Natural killer cell (primary cell): ENCODE data around the gene HPF1. TPM values are rescaled to one million over a fixed set of nuclear protein-coding genes. Genes with fewer than 3 reads are reported as not detected.
"Not testable (repeated sequence)": the region's sequence is repeated elsewhere in the genome, so short reads cannot be mapped to it uniquely, and the experiment has no call there.

Source experiments
- ATAC-seq, 3 donors: fragments of 150-1000 bp in 2 of 3; fragments of 200-7000 bp in 1 of 3; cut with Tn5 transposase; 1 replicate in 1 of 3; 2 replicates in 2 of 3; pipeline ENCODE4 v1.10.0; 2021; ENCODE audit warnings: mild to moderate bottlenecking in 2 of 3, moderate library complexity in 2 of 3
- DNase-seq, 2 donors: peaks; one replicate each; pipeline versions ENCODE4 v3.0.0 to v3.0.0-alpha.2; 2013 to 2021; ENCODE audit warnings: mixed read lengths in 1 of 2
- H3K27ac ChIP-seq: one replicate; pipeline ENCODE4 v1.5.1; 2013; ENCODE audit warnings: mild to moderate bottlenecking, low read length
- H3K27me3 ChIP-seq: one replicate; pipeline ENCODE4 v1.6.1; 2013; ENCODE audit warnings: low read length; ENCODE audit not compliant: control insufficient read depth, insufficient read depth
- H3K36me3 ChIP-seq: one replicate; pipeline ENCODE4 v1.6.1; 2013; ENCODE audit warnings: low read length; ENCODE audit not compliant: control insufficient read depth, insufficient read depth
- H3K4me1 ChIP-seq: one replicate; pipeline ENCODE4 v1.6.1; 2013; ENCODE audit warnings: low read length; ENCODE audit not compliant: control insufficient read depth, insufficient read depth
- H3K4me3 ChIP-seq: one replicate; pipeline ENCODE4 v1.5.1; 2013; ENCODE audit warnings: low read length
- H3K9me3 ChIP-seq: one replicate; pipeline ENCODE4 v1.6.1; 2013; ENCODE audit warnings: low read length; ENCODE audit not compliant: control insufficient read depth, insufficient read depth
- H3K27ac Mint-ChIP-seq, 2 donors: one replicate each; pipeline ENCODE4 v1.8.0; 2022; ENCODE audit warnings: mild to moderate bottlenecking in 2 of 2, mixed read lengths in 2 of 2, moderate library complexity in 1 of 2
- H3K27me3 Mint-ChIP-seq, 2 donors: one replicate each; pipeline ENCODE4 v1.8.0; 2022; ENCODE audit warnings: low read depth in 2 of 2, mixed read lengths in 2 of 2
- H3K36me3 Mint-ChIP-seq: one replicate; pipeline ENCODE4 v1.8.0; 2022; ENCODE audit warnings: mixed read lengths
- H3K4me1 Mint-ChIP-seq, 2 donors: one replicate each; pipeline ENCODE4 v1.8.0; 2022; ENCODE audit warnings: mixed read lengths in 2 of 2
- H3K4me3 Mint-ChIP-seq: one replicate; pipeline ENCODE4 v1.8.0; 2022; ENCODE audit warnings: mild to moderate bottlenecking, moderate library complexity, mixed read lengths
- H3K9me3 Mint-ChIP-seq, 2 donors: one replicate each; pipeline ENCODE4 v1.8.0; 2022; ENCODE audit warnings: mixed read lengths in 2 of 2
- CTCF ChIP-seq: fragments of 200-600 bp; IDR thresholded peaks from one replicate; pipeline ENCODE4 v1.8.0; 2022; ENCODE audit warnings: antibody characterized with exemption
- WGBS: methylation state at CpG from one replicate; pipeline ENCODE4 v1.1.7; 2013; ENCODE audit warnings: missing lambda C conversion rate; ENCODE audit not compliant: insufficient coverage; 5-methylcytosine and 5-hydroxymethylcytosine counted together
- intact Hi-C: fragments of 100-400 bp; cut with micrococcal nuclease; formaldehyde crosslinking; loops from one replicate; pipeline ENCODE4 v1.14.2; 2022
- total RNA-seq, 4 donors: library from RNA; stranded (reverse); fragments of 120-200 nt in 1 of 4; gene quantifications; one replicate each; pipeline versions ENCODE4 v1.2.3 to v1.2.4, GENCODE V29; 2013 to 2022

HPF1 gene
- total RNA-seq, 3 donors from 2014 or later (not counting 1 experiment from before 2014, with no cell fraction given), result 12.9 to 16.1 (median 14.6) TPM

DNA sequence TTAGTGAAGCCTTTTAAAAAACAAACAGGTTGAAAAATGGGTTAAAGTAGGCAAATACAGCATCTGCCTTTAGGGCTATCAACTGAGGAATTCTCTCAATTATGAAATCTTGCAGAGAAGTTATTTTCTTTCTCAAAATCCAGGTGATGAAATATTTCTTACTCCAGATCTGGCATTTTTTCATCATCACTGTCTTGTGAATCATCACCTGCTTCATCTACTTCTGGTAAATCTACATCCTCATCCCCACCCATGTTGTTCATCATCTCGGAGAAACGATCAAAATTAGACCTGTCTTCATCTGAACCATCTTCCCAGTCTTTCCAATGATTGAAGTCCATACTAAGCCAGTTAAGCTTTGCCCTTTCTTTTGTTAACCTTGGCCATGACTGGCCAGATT is 33.3 kb upstream of the HPF1 start:
- Histone ChIP-seq H3K9me3 (no peaks in the 10 kb centered on the region), H3K36me3 (no peaks in the 10 kb centered on the region), H3K27me3 (peaks cover 11% of the 10 kb centered on the region), H3K4me1 (peaks cover 5% of the 10 kb centered on the region), H3K27ac (no peak overlapping the region), H3K4me3 (no peak overlapping the region)
- WGBS, result 67% methylated on average over 2 of the region's 2 CpGs
- H3K4me1 Mint-ChIP-seq, result peaks cover 7 to 10% of the 10 kb centered on the region in 2 donors
- no peaks in the 10 kb centered on the region for H3K36me3 Mint-ChIP-seq
- intact Hi-C loops, result no loop called here
- ATAC-seq (no peak), DNase-seq (no peak)
- no peak overlapping the region for H3K27ac Mint-ChIP-seq
- peaks cover 57 to 72% of the 10 kb centered on the region in 2 donors for H3K27me3 Mint-ChIP-seq
- no peak for TF ChIP-seq CTCF
- H3K9me3 Mint-ChIP-seq, result no peaks in the 10 kb centered on the region
- H3K4me3 Mint-ChIP-seq, result no peak overlapping the region

DNA sequence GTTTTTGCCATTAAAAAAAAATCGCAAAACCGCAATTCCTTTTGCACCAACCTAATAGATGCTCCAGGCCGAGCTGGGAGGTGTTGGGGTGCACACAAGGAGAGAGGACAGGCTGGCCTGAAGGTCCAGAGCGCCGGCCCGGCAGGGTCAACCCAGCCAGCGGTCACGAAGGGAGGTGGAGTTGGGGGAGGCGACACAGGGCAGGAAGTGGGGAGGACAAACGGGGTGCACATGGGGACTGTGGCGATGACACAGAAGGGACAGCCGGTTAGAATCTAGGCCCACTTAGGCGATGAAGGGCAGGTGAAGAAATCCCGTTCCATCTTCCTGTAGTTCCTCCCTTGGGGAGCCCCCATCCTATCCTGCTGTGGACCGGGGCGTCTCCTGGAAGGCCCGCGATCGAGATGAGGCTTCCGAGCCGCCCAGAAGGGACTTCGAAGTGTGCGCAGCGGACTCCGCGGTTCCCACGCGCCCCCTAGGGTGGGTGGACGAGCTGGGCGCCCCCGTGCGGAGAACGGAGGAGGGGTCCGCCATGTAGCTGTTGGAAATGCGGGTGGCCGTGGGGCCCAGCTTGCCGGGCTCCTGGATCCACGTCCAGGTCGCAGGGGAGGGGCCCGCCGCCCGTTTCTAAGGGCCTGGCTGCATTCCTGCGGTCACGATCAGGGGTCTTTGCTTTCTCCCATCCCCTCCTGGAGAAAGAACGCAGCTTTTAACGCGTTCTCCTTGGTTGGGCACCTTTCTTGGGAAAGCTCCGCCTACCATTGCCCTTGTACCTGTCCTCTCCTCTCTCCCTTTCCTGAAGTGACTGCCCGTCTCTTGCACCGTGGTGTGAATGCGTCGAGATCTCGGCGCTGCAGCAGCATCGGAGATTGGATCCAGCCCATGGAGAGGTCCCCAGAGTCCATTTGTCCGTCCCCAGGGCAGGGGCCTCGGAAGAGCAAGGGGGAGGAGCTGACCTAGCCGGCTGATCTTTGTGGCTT is 17.0 kb upstream of the HPF1 start:
- WGBS, result 32% methylated on average over 57 of the region's 58 CpGs
- peaks cover 30 to 39% of the 10 kb centered on the region in 2 donors for H3K27me3 Mint-ChIP-seq

DNA sequence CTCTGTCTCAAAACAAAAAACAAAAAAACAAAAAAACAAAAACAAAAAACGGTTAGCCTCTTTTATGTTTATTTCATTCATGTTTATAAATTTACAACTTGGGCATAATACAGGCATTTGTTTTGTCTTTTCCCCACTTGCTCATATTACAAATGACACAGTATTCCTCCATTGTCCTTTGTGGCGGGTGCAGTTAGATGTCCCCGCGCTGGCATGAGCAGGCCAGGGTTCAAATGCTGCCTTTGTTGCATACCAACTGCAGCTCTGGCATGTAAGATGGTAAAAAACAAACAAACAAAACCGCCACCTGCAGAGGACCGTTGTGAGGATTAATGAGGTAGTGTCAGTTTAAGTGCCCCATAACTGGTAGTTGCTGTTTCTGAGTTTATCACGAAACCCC is 16.1 kb upstream of the HPF1 start:
- intact Hi-C loops, result no loop called here
- Histone ChIP-seq H3K36me3 (no peaks in the 10 kb centered on the region), H3K9me3 (no peaks in the 10 kb centered on the region), H3K4me3 (no peak overlapping the region), H3K27me3 (peaks cover 12% of the 10 kb centered on the region), H3K4me1 (peaks cover 10% of the 10 kb centered on the region), H3K27ac (no peak overlapping the region)
- Mint-ChIP-seq H3K4me3 (peak overlapping the region; percentile 67), H3K27ac (no peak overlapping the region), H3K4me1 (peaks cover 11 to 19% of the 10 kb centered on the region in 2 donors), H3K27me3 (peaks cover 30 to 39% of the 10 kb centered on the region in 2 donors), H3K36me3 (no peaks in the 10 kb centered on the region), H3K9me3 (no peaks in the 10 kb centered on the region)
- 91% methylated on average over 7 of the region's 7 CpGs for WGBS
- no peak for ATAC-seq
- DNase-seq, result no peak
- TF ChIP-seq CTCF, result no peak

More for the DNA sequence above, 17.0 kb upstream of the HPF1 start:
- ATAC-seq (peak; percentile 73 to 75 (median 74)), DNase-seq (peak; percentile 23 to 64)
- Histone ChIP-seq H3K4me3 (peak overlapping the region; percentile 6), H3K27ac (no peak overlapping the region), H3K9me3 (no peaks in the 10 kb centered on the region), H3K27me3 (peaks cover 12% of the 10 kb centered on the region), H3K36me3 (no peaks in the 10 kb centered on the region), H3K4me1 (peaks cover 10% of the 10 kb centered on the region)
- Mint-ChIP-seq H3K4me1 (peaks cover 11 to 19% of the 10 kb centered on the region in 2 donors), H3K36me3 (no peaks in the 10 kb centered on the region), H3K4me3 (peak overlapping the region; percentile 67), H3K27ac (peak overlapping the region in 1 of 2 donors; percentile 66), H3K9me3 (no peaks in the 10 kb centered on the region)
- intact Hi-C loops, result no loop called here
- no peak for TF ChIP-seq CTCF

DNA sequence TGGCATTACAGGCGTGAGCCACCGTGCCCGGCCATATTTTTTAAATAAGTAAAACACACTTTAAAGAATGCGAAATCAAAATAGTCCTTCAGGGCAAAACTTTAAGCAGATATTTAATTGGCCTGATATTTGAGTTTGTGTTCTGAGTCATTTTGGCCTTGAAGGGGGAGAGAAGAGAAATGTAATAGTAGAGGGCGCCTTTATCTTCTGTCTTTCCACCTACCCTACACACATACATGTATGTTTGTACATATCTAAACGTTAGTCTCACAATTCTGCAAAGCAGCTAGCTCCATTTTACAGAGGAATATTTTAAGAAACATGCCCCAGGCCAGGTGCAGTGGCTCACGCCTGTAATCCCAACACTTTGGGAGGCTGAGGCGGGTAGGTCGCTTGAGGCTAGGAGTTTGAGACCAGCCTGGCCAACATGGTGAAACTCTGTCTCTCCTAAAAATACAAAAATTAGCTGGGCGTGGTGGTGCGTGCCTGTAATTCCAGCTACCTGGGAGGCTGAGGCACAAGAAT is 13.9 kb upstream of the HPF1 start:
- Histone ChIP-seq H3K27me3 (peaks cover 12% of the 10 kb centered on the region), H3K4me1 (peaks cover 10% of the 10 kb centered on the region)
- H3K4me3 ChIP-seq, H3K36me3 Mint-ChIP-seq, ATAC-seq, H3K9me3 Mint-ChIP-seq, intact Hi-C loops, H3K27ac Mint-ChIP-seq, H3K27ac ChIP-seq, DNase-seq, H3K9me3 ChIP-seq, H3K36me3 ChIP-seq, H3K4me3 Mint-ChIP-seq: not testable (repeated sequence)
- WGBS, result 88% methylated on average over 10 of the region's 11 CpGs
- peaks cover 11 to 19% of the 10 kb centered on the region in 2 donors for H3K4me1 Mint-ChIP-seq
- H3K27me3 Mint-ChIP-seq, result peaks cover 26 to 46% of the 10 kb centered on the region in 2 donors
